RWPE1 (cell line): ENCODE data around the gene SRPK3.

ENCODE experiments used
- CTCF ChIA-PET: fragments of 350-600 bp; sonication (Branson Sonifier 250); formaldehyde crosslinking; extraction: SDS; loops from one replicate; lab custom pipeline; 2021; lab: Yijun Ruan, JAX
- POLR2A ChIA-PET: fragments of 400-600 bp; formaldehyde crosslinking; extraction: SDS; loops from one replicate; lab custom pipeline; 2020; ENCODE audit warnings: antibody characterized with exemption; ENCODE audit not compliant: low non-redundant PET; lab: Yijun Ruan, JAX
- DNase-seq: peaks from one replicate; pipeline ENCODE4 v3.0.0; 2012; ENCODE audit warnings: low spot score
- H3K27ac ChIP-seq: fragments of 450-650 bp; 2 replicates; pipeline ENCODE4 v1.5.1; 2017
- TF ChIP-seq, protein P1 (sequence below): fragments of 450-650 bp; conservative IDR thresholded peaks from 2 replicates; pipeline ENCODE4 v1.5.1; 2017; ENCODE audit warnings: low read depth, mild to moderate bottlenecking

SRPK3 gene

GRCh38 chrX:153794018-153794896, 13.4 kb downstream of the SRPK3 start, which contains the start of the genes IDH3G and SSR4:
Gene IDH3G (minus strand): TSS chrX:153794375. CDS start chrX:153794326, 49 bp downstream.
Gene SSR4 (plus strand): TSS chrX:153794668. CDS start chrX:153794688, 20 bp downstream.
- peak within 1 kb of the TSS; percentile 90 for H3K27ac ChIP-seq
- peak; percentile 94 for DNase-seq
- CTCF ChIA-PET: no interaction called here
- POLR2A ChIA-PET: interaction anchor here (0.5 to 1.4 kb wide), 2 partner anchors 116 to 134 kb away, joined by 3 to 4 read pairs; no protein-coding TSS in a partner anchor
- TF ChIP-seq, protein P1, sequence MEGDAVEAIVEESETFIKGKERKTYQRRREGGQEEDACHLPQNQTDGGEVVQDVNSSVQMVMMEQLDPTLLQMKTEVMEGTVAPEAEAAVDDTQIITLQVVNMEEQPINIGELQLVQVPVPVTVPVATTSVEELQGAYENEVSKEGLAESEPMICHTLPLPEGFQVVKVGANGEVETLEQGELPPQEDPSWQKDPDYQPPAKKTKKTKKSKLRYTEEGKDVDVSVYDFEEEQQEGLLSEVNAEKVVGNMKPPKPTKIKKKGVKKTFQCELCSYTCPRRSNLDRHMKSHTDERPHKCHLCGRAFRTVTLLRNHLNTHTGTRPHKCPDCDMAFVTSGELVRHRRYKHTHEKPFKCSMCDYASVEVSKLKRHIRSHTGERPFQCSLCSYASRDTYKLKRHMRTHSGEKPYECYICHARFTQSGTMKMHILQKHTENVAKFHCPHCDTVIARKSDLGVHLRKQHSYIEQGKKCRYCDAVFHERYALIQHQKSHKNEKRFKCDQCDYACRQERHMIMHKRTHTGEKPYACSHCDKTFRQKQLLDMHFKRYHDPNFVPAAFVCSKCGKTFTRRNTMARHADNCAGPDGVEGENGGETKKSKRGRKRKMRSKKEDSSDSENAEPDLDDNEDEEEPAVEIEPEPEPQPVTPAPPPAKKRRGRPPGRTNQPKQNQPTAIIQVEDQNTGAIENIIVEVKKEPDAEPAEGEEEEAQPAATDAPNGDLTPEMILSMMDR: no peak

DNA sequence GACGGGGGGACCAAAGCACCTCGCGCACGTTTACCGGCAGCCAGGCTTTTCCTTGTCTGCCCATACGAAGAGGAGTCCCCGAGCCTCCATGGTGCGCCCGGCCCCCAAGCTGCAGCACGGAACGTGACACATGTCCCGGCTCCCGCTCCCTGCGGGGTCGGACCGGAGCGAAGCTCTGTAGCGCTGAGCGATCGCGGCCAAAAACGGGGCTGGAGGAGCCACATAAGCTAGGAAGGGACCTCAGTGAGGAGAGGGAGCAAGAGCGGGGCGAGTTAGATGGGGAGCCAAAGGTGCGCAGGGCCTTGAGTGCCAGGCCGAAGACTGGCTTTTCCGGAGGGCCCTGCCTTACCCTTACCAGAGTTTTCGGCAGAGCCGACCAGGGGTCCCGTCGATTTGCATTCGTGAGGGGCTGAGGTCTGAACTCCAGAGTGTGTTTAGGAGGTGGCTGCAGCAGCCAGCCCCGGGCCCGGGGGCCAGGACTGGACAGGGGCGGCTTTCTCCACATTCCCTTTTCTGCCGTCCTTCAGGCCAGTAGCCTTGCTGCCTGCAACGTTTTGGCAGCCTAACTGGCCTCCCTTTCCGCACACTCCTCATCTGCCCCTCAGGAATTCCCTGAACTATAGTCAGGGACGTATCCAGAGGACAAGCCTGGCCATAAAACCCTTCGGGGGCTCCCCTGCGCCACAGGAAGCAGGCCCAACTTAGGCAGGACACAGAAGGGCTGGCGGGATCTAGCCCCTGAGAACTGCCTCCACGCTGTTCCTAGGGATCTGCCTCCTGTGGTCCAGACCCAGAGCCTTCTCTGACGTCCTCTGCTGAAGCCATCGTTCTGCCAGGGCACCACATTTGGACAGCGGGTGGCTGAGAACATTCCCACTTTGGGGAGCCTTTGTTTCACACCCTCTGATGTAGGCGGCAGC, 14.3 kb downstream of the SRPK3 start:
- TF ChIP-seq, protein P1: no peak
- H3K27ac ChIP-seq: peak overlapping the region; percentile 90
- CTCF ChIA-PET: no interaction called here
- POLR2A ChIA-PET: interaction anchor here (0.5 to 1.4 kb wide), 2 partner anchors 115 to 133 kb away, joined by 3 to 4 read pairs; no protein-coding TSS in a partner anchor
- no peak for DNase-seq

- DNase-seq: no peak
- TF ChIP-seq, protein P1: no peak
- ChIA-PET CTCF (no interaction called here), POLR2A (no interaction called here)
- no peak overlapping the region for H3K27ac ChIP-seq
Measured at GRCh38 chrX:153797415-153798015, 16.7 kb downstream of the SRPK3 start.

DNA sequence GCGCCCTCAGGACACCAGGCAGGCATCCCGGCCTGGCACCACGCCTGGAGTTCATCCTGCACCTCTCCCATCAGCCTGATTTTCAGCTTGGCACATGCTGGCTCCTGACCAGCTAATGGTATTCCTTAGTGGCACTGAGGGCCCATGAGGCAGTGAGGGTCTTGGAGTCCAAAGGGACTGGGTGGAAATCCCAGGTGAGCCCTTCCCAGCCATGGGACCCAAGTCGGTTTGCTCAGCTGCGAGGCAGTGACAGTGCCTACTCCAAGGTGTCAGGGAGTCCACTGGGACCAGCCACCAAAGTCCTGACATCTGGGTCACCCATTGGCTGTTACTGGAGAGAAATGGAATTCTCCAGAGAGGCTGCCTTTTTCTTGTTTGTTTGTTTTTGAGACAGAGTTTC, 18.5 kb downstream of the SRPK3 start:
- H3K27ac ChIP-seq: peak overlapping the region; percentile 21
- TF ChIP-seq, protein P1: no peak
- CTCF ChIA-PET: interaction anchor here (0.9 kb wide), 1 partner anchor 20 kb away, joined by 4 read pairs; no protein-coding TSS in a partner anchor
- DNase-seq: no peak
- POLR2A ChIA-PET: no interaction called here

DNA sequence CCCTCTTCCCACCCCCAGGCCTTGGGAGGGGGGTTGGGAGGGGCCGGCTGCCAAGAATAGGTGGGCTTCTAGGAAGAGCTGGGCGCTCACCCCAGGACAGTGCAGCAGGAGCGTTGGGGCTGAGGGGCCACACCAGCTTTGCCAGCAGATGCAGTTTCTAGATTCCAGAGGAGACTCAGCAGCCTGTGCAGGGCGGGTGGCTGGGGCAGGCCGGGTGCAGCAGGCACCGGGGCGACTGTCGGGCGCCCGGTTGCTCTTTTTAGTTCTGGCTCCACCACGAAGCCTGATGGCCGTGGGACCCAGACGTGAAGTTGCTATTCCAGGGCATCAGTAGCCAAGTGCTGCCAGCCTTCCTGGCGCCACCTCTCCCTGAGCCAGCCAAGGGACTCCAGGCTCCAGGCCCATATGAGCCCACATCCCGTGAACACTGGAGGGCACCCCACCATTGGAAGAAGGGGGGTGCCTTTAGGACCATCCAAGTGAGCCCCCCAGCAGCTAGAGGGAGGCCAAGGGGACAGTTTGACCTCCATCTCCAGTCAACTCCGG, 19.4 kb downstream of the SRPK3 start:
- TF ChIP-seq, protein P1: no peak
- no peak for DNase-seq
- ChIA-PET POLR2A (no interaction called here), CTCF (no interaction called here)
- no peak overlapping the region for H3K27ac ChIP-seq
